Mucosa of descending colon (tissue), 3 donors: ENCODE results near the gene MIGA2. TPM values are rescaled to one million over a fixed set of nuclear protein-coding genes. Genes with fewer than 3 reads are reported as not detected.
"Not testable (repeated sequence)": the region's sequence is repeated elsewhere in the genome, so short reads cannot be mapped to it uniquely, and the experiment has no call there.

Experiments used
- ATAC-seq: fragments of 200-7000 bp; cut with Tn5 transposase; one replicate; pipeline ENCODE4 v1.9.1; 2020; ENCODE audit warnings: mild to moderate bottlenecking, moderate library complexity
- DNase-seq, 3 donors: peaks; one replicate each; pipeline ENCODE4 v3.0.0-alpha.2; 2020
- H3K36me3 ChIP-seq: fragments of 200-600 bp; one replicate; pipeline ENCODE4 v1.8.0; 2021; ENCODE audit warnings: low read depth, mild to moderate bottlenecking
- H3K4me1 ChIP-seq: fragments of 200-600 bp; one replicate; pipeline ENCODE4 v1.8.0; 2021; ENCODE audit warnings: low read depth, mild to moderate bottlenecking
- H3K4me3 ChIP-seq: fragments of 200-600 bp; one replicate; pipeline ENCODE4 v1.8.0; 2021; ENCODE audit warnings: mild to moderate bottlenecking
- H3K9me3 ChIP-seq: fragments of 200-600 bp; one replicate; pipeline ENCODE4 v1.8.0; 2021; ENCODE audit warnings: mild to moderate bottlenecking
- intact Hi-C, 2 donors: fragments of 100-400 bp; cut with DNase I in 1 of 2; cut with micrococcal nuclease in 1 of 2; formaldehyde crosslinking; loops; one replicate each; pipeline versions ENCODE4 v1.11.0 to v1.11.1; 2022; cut with DNase I, micrococcal nuclease
- total RNA-seq, 3 donors: library from RNA; stranded (reverse); fragmentation: NEBNext Ultra II Directional in 2 of 3; extraction: Animal tissue kit (Norgen Biotek cat#: 25700) in 2 of 3; gene quantifications; one replicate each; pipeline versions ENCODE4 v1.2.1 to v1.2.4, GENCODE V29; 2021 to 2023
- TF ChIP-seq, protein P1 (sequence below): fragments of 200-600 bp; IDR thresholded peaks from one replicate; pipeline ENCODE4 v1.8.0; 2022; ENCODE audit warnings: antibody characterized with exemption, mild to moderate bottlenecking
- donor health status: DM: no; HTN: no; CAD: no; lungs with moderate emphysema.
- donor health status: DM: no; HTN: no; CAD: no.
- donor health status: DM: no; HTN: yes; CAD: no.

Gene MIGA2
- total RNA-seq, 3 donors from 2014 or later = 56.2 to 89.4 (median 57.1) TPM

GRCh38 chr9:129110740-129111527, 74.5 kb downstream of the MIGA2 start, which contains the start of the genes CRAT and PTPA:
TSS of gene CRAT (minus strand) at chr9:129110793. CDS start at chr9:129110509, 284 bp downstream.
TSS of gene PTPA (plus strand) at chr9:129111415. CDS start at chr9:129111601, 186 bp downstream.
- intact Hi-C loops = no loop called here
- peaks cover 4% of the 10 kb centered on the region for H3K36me3 ChIP-seq
- TF ChIP-seq, protein P1, sequence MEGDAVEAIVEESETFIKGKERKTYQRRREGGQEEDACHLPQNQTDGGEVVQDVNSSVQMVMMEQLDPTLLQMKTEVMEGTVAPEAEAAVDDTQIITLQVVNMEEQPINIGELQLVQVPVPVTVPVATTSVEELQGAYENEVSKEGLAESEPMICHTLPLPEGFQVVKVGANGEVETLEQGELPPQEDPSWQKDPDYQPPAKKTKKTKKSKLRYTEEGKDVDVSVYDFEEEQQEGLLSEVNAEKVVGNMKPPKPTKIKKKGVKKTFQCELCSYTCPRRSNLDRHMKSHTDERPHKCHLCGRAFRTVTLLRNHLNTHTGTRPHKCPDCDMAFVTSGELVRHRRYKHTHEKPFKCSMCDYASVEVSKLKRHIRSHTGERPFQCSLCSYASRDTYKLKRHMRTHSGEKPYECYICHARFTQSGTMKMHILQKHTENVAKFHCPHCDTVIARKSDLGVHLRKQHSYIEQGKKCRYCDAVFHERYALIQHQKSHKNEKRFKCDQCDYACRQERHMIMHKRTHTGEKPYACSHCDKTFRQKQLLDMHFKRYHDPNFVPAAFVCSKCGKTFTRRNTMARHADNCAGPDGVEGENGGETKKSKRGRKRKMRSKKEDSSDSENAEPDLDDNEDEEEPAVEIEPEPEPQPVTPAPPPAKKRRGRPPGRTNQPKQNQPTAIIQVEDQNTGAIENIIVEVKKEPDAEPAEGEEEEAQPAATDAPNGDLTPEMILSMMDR = no peak
- peak; percentile 98 to 99 (median 99) for DNase-seq
- peaks cover 36% of the 10 kb centered on the region for H3K4me1 ChIP-seq
- H3K4me3 ChIP-seq = peak within 1 kb of the TSS; percentile 72
- peak; percentile 90 for ATAC-seq
- H3K9me3 ChIP-seq = no peaks in the 10 kb centered on the region

DNA sequence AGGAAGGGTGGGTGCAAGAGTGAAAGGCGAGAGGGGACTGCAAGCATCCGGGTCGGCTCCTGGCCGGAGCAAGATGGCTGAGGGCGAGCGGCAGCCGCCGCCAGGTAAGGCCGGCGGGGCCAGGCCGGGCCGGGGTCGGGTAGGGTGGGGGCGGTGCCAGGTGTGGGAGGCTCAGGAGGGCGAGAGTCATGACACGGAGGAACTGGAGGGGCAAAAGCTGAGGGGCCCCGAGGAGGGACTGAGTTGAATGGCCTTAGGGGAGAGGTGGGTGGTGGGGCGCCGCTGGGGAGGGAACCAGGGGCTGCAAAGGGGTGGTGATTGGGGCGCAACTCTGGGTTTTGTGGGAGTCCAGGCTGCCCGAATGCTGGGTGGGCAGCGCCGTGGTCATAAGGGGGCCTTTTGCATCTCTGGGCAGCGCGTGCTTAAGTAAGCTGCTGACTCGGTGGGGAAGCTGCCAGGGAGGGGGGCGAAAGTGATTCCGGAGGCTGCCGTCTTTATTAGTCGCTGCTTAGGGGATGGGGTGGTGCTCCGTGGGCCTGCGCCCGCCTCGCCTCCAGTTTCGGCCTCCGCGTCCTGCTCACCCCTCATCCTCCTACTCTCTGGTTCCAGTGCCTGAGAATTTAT, 75.2 kb downstream of the MIGA2 start:
- TF ChIP-seq, protein P1 = no peak
- DNase-seq = peak in 2 of 3 donors; percentile 52 to 73

GRCh38 chr9:129112526-129112925, 76.1 kb downstream of the MIGA2 start:
- H3K36me3 ChIP-seq, H3K9me3 ChIP-seq, intact Hi-C loops, H3K4me3 ChIP-seq, DNase-seq, ATAC-seq: not testable (repeated sequence)
- H3K4me1 ChIP-seq = peaks cover 36% of the 10 kb centered on the region

More for the DNA sequence above, 75.2 kb downstream of the MIGA2 start:
- intact Hi-C loops = no loop called here
- Histone ChIP-seq H3K36me3 (peaks cover 4% of the 10 kb centered on the region), H3K4me1 (peaks cover 36% of the 10 kb centered on the region), H3K4me3 (peak overlapping the region; percentile 72), H3K9me3 (no peaks in the 10 kb centered on the region)
- ATAC-seq = peak; percentile 12

- ATAC-seq = no peak
- DNase-seq = no peak
- Histone ChIP-seq H3K4me1 (peaks cover 26% of the 10 kb centered on the region), H3K36me3 (peaks cover 4% of the 10 kb centered on the region), H3K9me3 (no peaks in the 10 kb centered on the region), H3K4me3 (no peak overlapping the region)
- TF ChIP-seq, protein P1 = no peak
- intact Hi-C loops = no loop called here
These were observed 77.3 kb downstream of the MIGA2 start for GRCh38 chr9:129113645-129114304.

DNA sequence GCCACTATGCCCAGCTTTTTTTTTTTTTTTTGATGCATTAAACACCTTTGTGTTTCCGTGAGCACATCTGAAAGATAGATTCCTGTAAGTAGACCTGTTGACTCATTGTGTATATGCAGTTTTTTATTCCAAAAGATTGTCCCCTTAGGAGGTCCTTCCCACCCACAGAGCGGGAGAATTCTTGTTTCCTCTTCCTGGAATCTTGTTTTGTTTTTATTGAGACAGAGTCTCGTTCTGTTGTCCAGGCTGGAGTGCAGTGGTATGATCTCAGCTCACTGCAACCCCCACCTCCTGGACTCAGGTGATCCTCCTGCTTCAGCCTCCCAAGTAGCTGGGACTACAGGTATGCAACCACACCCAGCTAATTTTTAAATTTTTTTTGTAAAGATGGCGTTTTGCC, 82.4 kb downstream of the MIGA2 start:
- peaks cover 10% of the 10 kb centered on the region for H3K4me1 ChIP-seq
- peaks cover 4% of the 10 kb centered on the region for H3K36me3 ChIP-seq
- no peak for DNase-seq
- intact Hi-C loops = no loop called here
- no peak overlapping the region for H3K4me3 ChIP-seq
- no peak for ATAC-seq
- TF ChIP-seq, protein P1 = no peak
- H3K9me3 ChIP-seq = no peaks in the 10 kb centered on the region
